HL-60 (cell line): ENCODE measurements around the gene POLE.

ENCODE experiments used
- DNase-seq, 2 experiments: peaks; one replicate each; pipeline ENCODE4 v3.0.0-alpha.2; 2010 to 2020; ENCODE audit warnings: low read depth in 1 of 2, low spot score in 1 of 2
- H3K27ac ChIP-seq: fragments of 250-450 bp; sonication (Bioruptor Pico); replicated peaks from 2 replicates; pipeline ENCODE4 v1.5.1; 2020; ENCODE audit warnings: mild to moderate bottlenecking, moderate library complexity
- H3K27me3 ChIP-seq: fragments of 250-450 bp; sonication (Bioruptor Pico); 2 replicates; pipeline ENCODE4 v1.5.1; 2021; ENCODE audit warnings: mild to moderate bottlenecking, moderate library complexity; ENCODE audit not compliant: insufficient read depth, poor library complexity, severe bottlenecking
- H3K4me3 ChIP-seq: replicated peaks from 2 replicates; pipeline ENCODE4 v1.5.1; 2011; ENCODE audit warnings: mild to moderate bottlenecking, control low read depth, low read length; ENCODE audit not compliant: insufficient read depth
- GABPA ChIP-seq: IDR thresholded peaks from 2 replicates; pipeline ENCODE4 v1.6.1; 2012; ENCODE audit warnings: low read depth
- POLR2AphosphoS5 ChIP-seq: IDR thresholded peaks from 2 replicates; pipeline ENCODE4 v1.6.1; 2012; ENCODE audit warnings: low read depth
- SPI1 ChIP-seq: IDR thresholded peaks from 2 replicates; pipeline ENCODE4 v1.6.1; 2012; ENCODE audit warnings: low read depth, mild to moderate bottlenecking, borderline replicate concordance
- TF ChIP-seq, protein P1 (sequence below): IDR thresholded peaks from 2 replicates; pipeline ENCODE4 v1.6.1; 2012; ENCODE audit warnings: low read depth; ENCODE audit not compliant: insufficient replicate concordance
- TF ChIP-seq, protein P2 (sequence below): IDR thresholded peaks from one replicate; pipeline ENCODE4 v1.5.1; 2011; ENCODE audit warnings: low read length, control low read depth, inconsistent platforms; ENCODE audit not compliant: insufficient read depth

POLE gene

GRCh38 chr12:132618683-132619043 is 68.5 kb downstream of the POLE start, which contains the start of gene P2RX2:
TSS of gene P2RX2 (plus strand) at chr12:132618776. CDS start at chr12:132618817, 41 bp downstream.
- H3K4me3 ChIP-seq: no peak within 1 kb of the TSS
- H3K27me3 ChIP-seq: peaks cover 28% of the 10 kb centered on the region
- H3K27ac ChIP-seq: no peak within 1 kb of the TSS
- no peak for DNase-seq
- TF ChIP-seq GABPA (no peak), POLR2AphosphoS5 (no peak), SPI1 (no peak)
- TF ChIP-seq, protein P1, sequence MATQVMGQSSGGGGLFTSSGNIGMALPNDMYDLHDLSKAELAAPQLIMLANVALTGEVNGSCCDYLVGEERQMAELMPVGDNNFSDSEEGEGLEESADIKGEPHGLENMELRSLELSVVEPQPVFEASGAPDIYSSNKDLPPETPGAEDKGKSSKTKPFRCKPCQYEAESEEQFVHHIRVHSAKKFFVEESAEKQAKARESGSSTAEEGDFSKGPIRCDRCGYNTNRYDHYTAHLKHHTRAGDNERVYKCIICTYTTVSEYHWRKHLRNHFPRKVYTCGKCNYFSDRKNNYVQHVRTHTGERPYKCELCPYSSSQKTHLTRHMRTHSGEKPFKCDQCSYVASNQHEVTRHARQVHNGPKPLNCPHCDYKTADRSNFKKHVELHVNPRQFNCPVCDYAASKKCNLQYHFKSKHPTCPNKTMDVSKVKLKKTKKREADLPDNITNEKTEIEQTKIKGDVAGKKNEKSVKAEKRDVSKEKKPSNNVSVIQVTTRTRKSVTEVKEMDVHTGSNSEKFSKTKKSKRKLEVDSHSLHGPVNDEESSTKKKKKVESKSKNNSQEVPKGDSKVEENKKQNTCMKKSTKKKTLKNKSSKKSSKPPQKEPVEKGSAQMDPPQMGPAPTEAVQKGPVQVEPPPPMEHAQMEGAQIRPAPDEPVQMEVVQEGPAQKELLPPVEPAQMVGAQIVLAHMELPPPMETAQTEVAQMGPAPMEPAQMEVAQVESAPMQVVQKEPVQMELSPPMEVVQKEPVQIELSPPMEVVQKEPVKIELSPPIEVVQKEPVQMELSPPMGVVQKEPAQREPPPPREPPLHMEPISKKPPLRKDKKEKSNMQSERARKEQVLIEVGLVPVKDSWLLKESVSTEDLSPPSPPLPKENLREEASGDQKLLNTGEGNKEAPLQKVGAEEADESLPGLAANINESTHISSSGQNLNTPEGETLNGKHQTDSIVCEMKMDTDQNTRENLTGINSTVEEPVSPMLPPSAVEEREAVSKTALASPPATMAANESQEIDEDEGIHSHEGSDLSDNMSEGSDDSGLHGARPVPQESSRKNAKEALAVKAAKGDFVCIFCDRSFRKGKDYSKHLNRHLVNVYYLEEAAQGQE: no peak
- TF ChIP-seq, protein P2, sequence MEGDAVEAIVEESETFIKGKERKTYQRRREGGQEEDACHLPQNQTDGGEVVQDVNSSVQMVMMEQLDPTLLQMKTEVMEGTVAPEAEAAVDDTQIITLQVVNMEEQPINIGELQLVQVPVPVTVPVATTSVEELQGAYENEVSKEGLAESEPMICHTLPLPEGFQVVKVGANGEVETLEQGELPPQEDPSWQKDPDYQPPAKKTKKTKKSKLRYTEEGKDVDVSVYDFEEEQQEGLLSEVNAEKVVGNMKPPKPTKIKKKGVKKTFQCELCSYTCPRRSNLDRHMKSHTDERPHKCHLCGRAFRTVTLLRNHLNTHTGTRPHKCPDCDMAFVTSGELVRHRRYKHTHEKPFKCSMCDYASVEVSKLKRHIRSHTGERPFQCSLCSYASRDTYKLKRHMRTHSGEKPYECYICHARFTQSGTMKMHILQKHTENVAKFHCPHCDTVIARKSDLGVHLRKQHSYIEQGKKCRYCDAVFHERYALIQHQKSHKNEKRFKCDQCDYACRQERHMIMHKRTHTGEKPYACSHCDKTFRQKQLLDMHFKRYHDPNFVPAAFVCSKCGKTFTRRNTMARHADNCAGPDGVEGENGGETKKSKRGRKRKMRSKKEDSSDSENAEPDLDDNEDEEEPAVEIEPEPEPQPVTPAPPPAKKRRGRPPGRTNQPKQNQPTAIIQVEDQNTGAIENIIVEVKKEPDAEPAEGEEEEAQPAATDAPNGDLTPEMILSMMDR: no peak

DNA sequence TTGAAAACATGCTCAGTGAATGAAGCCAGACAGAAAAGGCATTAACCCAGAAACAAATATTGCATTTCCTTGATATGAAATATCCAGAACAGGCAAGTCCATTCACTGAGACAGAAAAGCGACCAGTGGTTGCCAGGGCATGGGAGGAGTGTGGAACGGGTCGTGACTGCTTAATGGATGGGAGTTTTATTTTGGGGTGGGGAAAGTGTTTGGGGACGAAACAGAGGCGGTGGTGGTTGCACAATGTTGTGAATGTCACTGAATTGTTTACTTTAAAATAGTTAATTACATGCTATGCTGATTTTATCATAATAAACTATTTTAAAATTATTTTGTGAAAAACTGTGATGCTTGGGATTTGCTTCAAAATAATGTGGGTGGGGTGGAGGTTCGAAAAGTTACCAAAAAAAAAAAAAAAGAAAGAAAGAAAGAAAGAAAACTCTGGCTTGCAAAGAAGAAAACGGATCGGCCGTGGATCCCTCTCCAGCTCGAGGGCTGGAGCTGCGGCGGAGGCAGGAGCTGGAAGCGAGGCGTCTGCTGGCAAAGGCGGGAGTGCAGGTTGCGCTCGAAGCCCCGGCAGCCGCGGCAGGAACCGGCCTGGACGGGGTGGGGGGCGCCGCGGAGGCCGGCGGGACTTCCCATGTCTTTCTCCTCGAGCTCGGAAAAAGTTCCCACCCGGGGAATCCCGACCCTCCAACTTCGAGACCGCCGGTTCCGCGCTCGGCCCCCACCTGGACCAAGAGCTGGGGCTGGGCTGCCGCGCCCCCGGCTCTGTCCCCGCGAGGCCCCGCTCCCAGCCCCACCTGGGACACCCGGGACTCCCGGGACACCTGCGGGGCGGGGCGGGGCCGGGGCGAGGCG is 69.1 kb downstream of the POLE start:
- no peak for DNase-seq
- TF ChIP-seq SPI1 (no peak), POLR2AphosphoS5 (no peak), GABPA (no peak)
- H3K27me3 ChIP-seq: peaks cover 28% of the 10 kb centered on the region
- H3K4me3 ChIP-seq: no peak overlapping the region
- no peak overlapping the region for H3K27ac ChIP-seq

DNA sequence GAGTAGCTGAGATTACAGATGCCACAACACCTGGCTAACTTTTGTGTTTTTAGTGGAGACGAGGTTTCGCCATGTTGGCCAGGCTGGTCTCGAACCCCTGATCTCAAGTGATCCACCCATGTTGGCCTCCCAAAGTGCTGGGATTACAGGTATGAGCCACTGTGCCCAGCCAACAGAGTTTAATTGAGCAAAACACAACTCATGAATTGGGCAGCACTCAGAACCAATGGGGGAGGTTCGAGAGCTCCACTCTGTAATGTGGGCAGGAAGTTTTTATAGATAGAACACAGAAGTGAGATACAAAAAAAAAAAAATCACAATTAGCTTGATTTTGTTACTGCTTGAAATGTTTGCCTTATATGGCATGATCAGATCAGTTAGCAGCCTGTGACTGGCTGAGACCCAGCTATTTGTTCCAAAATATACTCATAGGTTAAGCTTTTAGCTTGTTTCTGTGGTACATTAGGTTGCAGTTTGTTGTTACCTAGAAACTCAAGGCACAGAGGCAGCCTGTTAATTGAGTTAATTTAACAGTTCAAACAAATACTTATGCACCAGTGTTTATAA is 69.9 kb downstream of the POLE start:
- peaks cover 28% of the 10 kb centered on the region for H3K27me3 ChIP-seq
- no peak for DNase-seq

More for the DNA sequence above, 69.9 kb downstream of the POLE start:
- Histone ChIP-seq H3K4me3 (no peak overlapping the region), H3K27ac (no peak overlapping the region)
- TF ChIP-seq, protein P1: no peak
- TF ChIP-seq, protein P2: no peak
- no peak for TF ChIP-seq POLR2AphosphoS5
- TF ChIP-seq SPI1: no peak
- no peak for TF ChIP-seq GABPA
